PC-3 (cell line): ENCODE measurements around the gene DOCK10. TPM values are rescaled to one million over a fixed set of nuclear protein-coding genes. Genes with fewer than 3 reads are reported as not detected.

ENCODE experiments used
- ATAC-seq: fragments of 200-7000 bp; cut with Tn5 transposase; 2 replicates; pipeline ENCODE4 v1.9.1; 2020; ENCODE audit warnings: mild to moderate bottlenecking, moderate library complexity
- BruUV-seq: library from RNA; stranded (reverse); fragments of 400-500 nt; replicated peaks from 2 replicates; lab custom pipeline; 2021; lab: Mats Ljungman, UMichigan
- CTCF ChIA-PET: fragments of 300-600 bp; sonication (Branson Sonifier 250); formaldehyde crosslinking; loops from one replicate; lab custom pipeline; 2022; ENCODE audit warnings: antibody characterized with exemption; lab: Charles Lee
- POLR2A ChIA-PET: fragments of 300-600 bp; sonication (Branson Sonifier 250); formaldehyde crosslinking; loops from one replicate; lab custom pipeline; 2022; ENCODE audit warnings: antibody characterized with exemption; ENCODE audit not compliant: unreplicated experiment; lab: Charles Lee
- DNase-seq: peaks from one replicate; pipeline ENCODE4 v3.0.0-alpha.2; 2015
- H2AFZ ChIP-seq: fragments of 300-600 bp; sonication (generic); 2 replicates; pipeline ENCODE4 v1.6.0; 2016; ENCODE audit warnings: antibody characterized with exemption, low read length
- H3F3A ChIP-seq: fragments of 300-600 bp; sonication (generic); one replicate; pipeline ENCODE4 v1.6.0; 2017; ENCODE audit warnings: antibody characterized with exemption, low read length, control low read depth, mild to moderate bottlenecking; ENCODE audit not compliant: unreplicated experiment
- H3K27ac ChIP-seq: fragments of 300-600 bp; sonication (generic); 2 replicates; pipeline ENCODE4 v1.5.1; 2016; ENCODE audit warnings: mild to moderate bottlenecking, low read length
- H3K27me3 ChIP-seq: fragments of 300-600 bp; sonication (generic); 2 replicates; pipeline ENCODE4 v1.6.1; 2016; ENCODE audit warnings: low read length, mixed read lengths
- H3K36me3 ChIP-seq: fragments of 300-600 bp; sonication (generic); 2 replicates; pipeline ENCODE4 v1.6.1; 2016; ENCODE audit warnings: low read depth, mixed run types, low read length, mixed read lengths
- H3K4me1 ChIP-seq: fragments of 300-600 bp; sonication (generic); 2 replicates; pipeline ENCODE4 v1.5.1; 2016; ENCODE audit warnings: low read length; ENCODE audit not compliant: insufficient read depth
- H3K4me2 ChIP-seq: fragments of 300-600 bp; sonication (generic); 2 replicates; pipeline ENCODE4 v1.6.0; 2016; ENCODE audit warnings: low read length
- H3K4me3 ChIP-seq: fragments of 300-600 bp; sonication (generic); 2 replicates; pipeline ENCODE4 v1.5.1; 2016; ENCODE audit warnings: mild to moderate bottlenecking, low read length, mixed read lengths
- H3K79me2 ChIP-seq: fragments of 300-600 bp; sonication (generic); 2 replicates; pipeline ENCODE4 v1.6.1; 2017; ENCODE audit warnings: low read length, mixed read lengths
- H3K9ac ChIP-seq: fragments of 300-600 bp; sonication (generic); 2 replicates; pipeline ENCODE4 v1.6.0; 2016; ENCODE audit warnings: mild to moderate bottlenecking, low read length
- H3K9me2 ChIP-seq: fragments of 300-600 bp; sonication (generic); replicated peaks from 2 replicates; pipeline ENCODE4 v1.6.1; 2016; ENCODE audit warnings: mixed run types, low read length, mixed read lengths
- H3K9me3 ChIP-seq: fragments of 300-600 bp; sonication (generic); 2 replicates; pipeline ENCODE4 v1.6.1; 2016; ENCODE audit warnings: low read length, mixed read lengths
- H4K20me1 ChIP-seq: fragments of 300-600 bp; sonication (generic); 2 replicates; pipeline ENCODE4 v1.6.1; 2016; ENCODE audit warnings: low read length, mixed read lengths
- CTCF ChIP-seq: fragments of 300-600 bp; sonication (generic); conservative IDR thresholded peaks from 2 replicates; pipeline ENCODE4 v1.5.1; 2017; ENCODE audit warnings: antibody characterized with exemption, low read depth, mild to moderate bottlenecking, low read length
- EZH2 ChIP-seq: fragments of 300-600 bp; sonication (generic); IDR thresholded peaks from one replicate; pipeline ENCODE4 v1.6.1; 2017; ENCODE audit warnings: antibody characterized with exemption, mild to moderate bottlenecking, low read length; ENCODE audit not compliant: unreplicated experiment
- EZH2phosphoT487 ChIP-seq: fragments of 300-600 bp; sonication (generic); IDR thresholded peaks from 2 replicates; pipeline ENCODE4 v1.6.1; 2018; ENCODE audit warnings: mild to moderate bottlenecking, antibody characterized with exemption, low read length, borderline replicate concordance
- intact Hi-C: fragments of 100-400 bp; cut with micrococcal nuclease; formaldehyde crosslinking; loops from 2 replicates; pipeline ENCODE4 v1.9.0; 2023
- total RNA-seq: library from RNA; depleted of rRNA; stranded (reverse); fragments of >200 nt; gene quantifications from 2 replicates; pipeline ENCODE4 v1.2.3, GENCODE V29; 2014

The DOCK10 gene
- total RNA-seq, 1 experiment from 2014 or later: 23.1 TPM

DNA sequence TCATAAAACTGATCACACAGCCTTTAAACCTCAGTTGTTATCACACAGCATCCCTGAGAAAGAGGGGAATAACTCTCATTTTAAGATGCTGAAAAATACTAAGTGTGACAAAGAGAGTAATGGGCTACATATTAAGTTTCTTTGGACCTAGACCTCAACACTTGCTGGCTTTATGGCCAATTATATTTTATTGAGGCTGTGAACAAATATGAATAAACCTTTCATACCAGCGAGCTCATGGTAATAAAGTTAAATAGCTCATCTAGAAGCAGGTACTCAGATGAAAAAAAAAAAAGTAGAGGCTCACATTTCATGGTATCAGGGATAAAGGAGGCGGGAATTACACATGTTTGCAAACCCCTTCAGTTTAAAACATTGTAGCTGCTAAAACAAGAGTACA is 75.7 kb downstream of the DOCK10 start:
- POLR2A ChIA-PET: no interaction called here
- no peak overlapping the region for H3K4me3 ChIP-seq
- H3K79me2 ChIP-seq: no peaks in the 10 kb centered on the region
- no peaks in the 10 kb centered on the region for H3K9me3 ChIP-seq
- ATAC-seq (no peak), DNase-seq (no peak)
- no peak overlapping the region for H3K27ac ChIP-seq
- no peaks in the 10 kb centered on the region for H3K36me3 ChIP-seq
- H3K4me1 ChIP-seq: peaks cover 12% of the 10 kb centered on the region; the same call in 1 of the 2 replicates
- intact Hi-C loops: no loop called here
- H3K9me2 ChIP-seq: no peaks in the 10 kb centered on the region
- CTCF ChIA-PET: no interaction called here
- no peaks in the 10 kb centered on the region for H3F3A ChIP-seq
- no peaks in the 10 kb centered on the region for H3K27me3 ChIP-seq
- no peak overlapping the region for H3K9ac ChIP-seq
- no peaks in the 10 kb centered on the region for H4K20me1 ChIP-seq
- no peak for TF ChIP-seq EZH2
- no peak for TF ChIP-seq EZH2phosphoT487
- no peak for TF ChIP-seq CTCF
- H3K4me2 ChIP-seq: no peak overlapping the region
- BruUV-seq: no TSS peak
- H2AFZ ChIP-seq: no peak overlapping the region

- Histone ChIP-seq H3K4me2 (no peak overlapping the region), H2AFZ (no peak overlapping the region), H3K4me1 (no peaks in the 10 kb centered on the region), H3K9ac (no peak overlapping the region), H3K9me3 (no peaks in the 10 kb centered on the region), H3K27ac (no peak overlapping the region), H3K4me3 (no peak overlapping the region), H3F3A (no peaks in the 10 kb centered on the region), H4K20me1 (no peaks in the 10 kb centered on the region), H3K79me2 (no peaks in the 10 kb centered on the region), H3K36me3 (no peaks in the 10 kb centered on the region), H3K27me3 (no peaks in the 10 kb centered on the region), H3K9me2 (no peaks in the 10 kb centered on the region)
- TF ChIP-seq EZH2phosphoT487 (no peak), EZH2 (no peak), CTCF (no peak)
- BruUV-seq: no TSS peak
- intact Hi-C loops: no loop called here
- no peak for ATAC-seq
- ChIA-PET CTCF (interaction anchor here (0.6 kb wide), 1 partner anchor 153 kb away, joined by 6 read pairs; no protein-coding TSS in a partner anchor), POLR2A (no interaction called here)
- no peak for DNase-seq
Observed at GRCh38 chr2:224959556-224959955, 82.7 kb downstream of the DOCK10 start.

GRCh38 chr2:224958873-224959272 is 83.4 kb downstream of the DOCK10 start:
- no peak overlapping the region for H3K9ac ChIP-seq
- ChIA-PET CTCF (no interaction called here), POLR2A (no interaction called here)
- no TSS peak for BruUV-seq
- H3K4me3 ChIP-seq: no peak overlapping the region
- H3K79me2 ChIP-seq: no peaks in the 10 kb centered on the region
- no peaks in the 10 kb centered on the region for H3K9me3 ChIP-seq
- no peaks in the 10 kb centered on the region for H3K36me3 ChIP-seq
- no peaks in the 10 kb centered on the region for H3K4me1 ChIP-seq
- ATAC-seq (no peak), DNase-seq (no peak)
- no peak overlapping the region for H2AFZ ChIP-seq
- no peak overlapping the region for H3K27ac ChIP-seq
- no peaks in the 10 kb centered on the region for H3K9me2 ChIP-seq
- no peak overlapping the region for H3K4me2 ChIP-seq
- intact Hi-C loops: no loop called here
- no peaks in the 10 kb centered on the region for H4K20me1 ChIP-seq
- H3F3A ChIP-seq: no peaks in the 10 kb centered on the region
- H3K27me3 ChIP-seq: no peaks in the 10 kb centered on the region
- no peak for TF ChIP-seq EZH2
- TF ChIP-seq EZH2phosphoT487: no peak
- no peak for TF ChIP-seq CTCF
